HCT116 (cell line): Measurements from ENCODE around the gene ABLIM1.

Experiments used
- CTCF ChIP-seq, 3 experiments: fragments of 200-600 bp in 1 of 3; sonication (generic) in 1 of 3; IDR thresholded peaks in 2 of 3; conservative IDR thresholded peaks in 1 of 3; 2 replicates each; pipeline ENCODE4 v1.5.1; 2012 to 2017; ENCODE audit warnings: low read depth in 2 of 3, low read length in 2 of 3, antibody characterized with exemption in 1 of 3, borderline replicate concordance in 1 of 3, control low read depth in 1 of 3, mild to moderate bottlenecking in 1 of 3, mixed read lengths in 1 of 3, mixed run types in 1 of 3, moderate library complexity in 1 of 3; ENCODE audit not compliant: insufficient read depth in 1 of 3
- MAX ChIP-seq: IDR thresholded peaks from 2 replicates; pipeline ENCODE4 v1.6.1; 2012
- TCF7L2 ChIP-seq: IDR thresholded peaks from 2 replicates; pipeline ENCODE4 v1.7.0; 2011; ENCODE audit warnings: borderline replicate concordance, inconsistent platforms; ENCODE audit not compliant: insufficient read depth, insufficient read length; ENCODE audit errors: extremely low read depth

GRCh38 chr10:114682532-114682931 is 24.5 kb upstream of the ABLIM1 start:
- TF ChIP-seq MAX (no peak), TCF7L2 (no peak), CTCF (IDR thresholded peaks at IDR 0.05 in 2 of 3, conservative IDR thresholded peaks at IDR 0.05 in 1 of 3; ENCODE audit: borderline replicate concordance in 1 of 3, insufficient read depth in 1 of 3, low read depth in 2 of 3, low read length in 2 of 3) (no peak)
